ENCODE results near the gene CD300C.

GRCh38 chr17:74591503-74591902 lies 45.6 kb upstream of the CD300C start:
- TF ChIP-seq EZH2 (IDR thresholded peaks at IDR 0.05; ENCODE audit: insufficient read depth, poor library complexity, severe bottlenecking) (no peak), EZH2phosphoT487 (IDR thresholded peaks at IDR 0.05; ENCODE audit: insufficient read depth, low read depth) (no peak)
